ENCODE measurements around the gene NDUFS8.

The NDUFS8 gene

DNA sequence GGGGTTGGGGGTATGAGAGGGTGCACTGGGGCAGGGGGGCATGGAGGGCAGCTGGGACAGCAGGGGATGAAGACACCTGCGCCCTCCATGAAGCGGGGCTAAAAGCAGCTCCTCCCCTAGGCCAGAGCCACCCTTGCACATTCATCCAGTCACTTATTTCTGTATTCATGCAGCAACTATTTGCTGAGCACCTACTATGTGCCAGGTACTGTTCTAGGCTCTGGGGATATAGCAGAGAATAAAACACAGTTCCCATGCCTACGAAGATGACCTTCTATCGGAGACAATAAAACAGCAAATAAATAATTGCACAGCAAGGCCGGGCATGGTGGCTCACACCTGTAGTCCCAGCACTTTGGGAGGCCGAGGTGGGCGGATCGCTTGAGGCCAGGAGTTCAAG lies 15.0 kb upstream of the NDUFS8 start:
- no peak for DNase-seq (ENCODE audit: low read depth in 2 of 2)

GRCh38 chr11:68016161-68016903 lies 14.1 kb upstream of the NDUFS8 start:
- no peak for DNase-seq (ENCODE audit: low read depth in 2 of 2)

- DNase-seq (ENCODE audit: low read depth in 2 of 2), result no peak
These were observed 13.3 kb upstream of the NDUFS8 start for GRCh38 chr11:68016904-68017817.

DNA sequence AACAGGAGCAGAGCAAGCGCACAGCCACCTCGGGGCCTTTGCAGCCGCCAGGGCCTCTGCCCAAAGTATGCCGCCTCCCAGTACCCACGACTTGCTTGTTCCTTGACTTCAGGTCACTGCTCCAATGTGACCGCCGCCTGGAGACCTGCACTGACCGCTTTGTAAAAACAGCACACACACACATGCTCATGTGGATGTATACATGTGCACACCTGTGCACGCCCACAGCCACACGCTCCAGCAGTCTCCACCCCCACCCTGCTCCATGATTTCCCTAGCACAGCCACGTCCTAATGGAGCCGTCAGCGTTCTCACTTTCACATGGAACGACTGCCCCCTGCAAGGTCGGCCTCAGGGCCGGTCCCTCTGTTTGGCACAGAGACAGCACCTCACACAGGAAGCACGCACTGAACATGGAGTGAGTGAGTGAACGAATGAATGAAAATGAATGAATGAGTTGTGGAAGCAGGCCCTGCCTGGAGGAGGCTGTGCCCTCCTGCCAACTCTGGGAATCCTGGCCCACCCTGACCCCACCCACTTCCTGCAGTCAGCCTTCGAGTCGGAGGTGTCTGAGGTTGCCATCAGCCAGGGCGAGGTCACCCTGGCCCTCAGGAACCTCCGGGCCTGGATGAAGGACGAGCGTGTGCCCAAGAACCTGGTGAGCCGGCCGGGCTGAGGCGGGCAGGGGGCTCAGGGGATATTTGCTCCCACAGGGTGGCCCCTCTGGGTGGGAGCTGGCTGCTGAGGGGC lies 12.3 kb upstream of the NDUFS8 start:
- no peak for DNase-seq (ENCODE audit: low read depth in 2 of 2)

DNA sequence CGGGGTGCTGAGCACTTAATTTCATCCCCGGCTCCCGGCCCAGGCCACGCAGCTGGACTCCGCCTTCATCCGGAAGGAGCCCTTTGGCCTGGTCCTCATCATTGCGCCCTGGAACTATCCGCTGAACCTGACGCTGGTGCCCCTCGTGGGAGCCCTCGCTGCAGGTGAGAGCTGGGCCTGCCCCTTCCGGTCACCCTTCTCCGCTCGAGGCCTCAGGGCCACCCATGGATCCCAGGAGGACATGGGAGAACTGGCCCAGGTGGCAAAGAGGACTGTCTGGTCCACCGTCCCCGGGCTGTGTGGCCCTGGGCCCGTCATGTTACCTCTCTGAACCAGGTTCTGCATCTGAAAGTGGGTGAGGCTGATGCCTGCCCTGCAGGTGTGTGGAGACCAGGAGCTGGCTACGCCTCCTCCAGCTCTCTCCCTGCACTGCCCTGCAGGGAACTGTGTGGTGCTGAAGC lies 11.7 kb upstream of the NDUFS8 start:
- no peak for DNase-seq (ENCODE audit: low read depth in 2 of 2)

DNA sequence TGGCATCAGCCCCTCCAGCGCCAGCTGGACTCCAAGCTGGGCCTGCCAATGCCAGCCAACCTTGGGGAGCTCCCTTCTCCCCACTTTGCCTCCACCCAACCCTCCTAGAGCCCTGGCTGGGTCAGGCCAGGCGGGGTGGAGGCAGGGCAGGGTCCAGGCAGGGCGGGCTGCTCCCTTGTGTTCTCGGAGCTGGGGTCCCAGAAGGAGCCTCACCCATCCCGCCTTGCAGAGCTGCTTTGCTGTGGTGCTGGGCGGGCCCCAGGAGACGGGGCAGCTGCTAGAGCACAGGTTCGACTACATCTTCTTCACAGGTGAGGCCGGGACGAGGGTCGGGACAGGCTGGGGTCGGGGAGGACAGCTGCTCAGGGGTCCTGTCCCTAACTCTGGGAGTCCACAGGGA lies 11.0 kb upstream of the NDUFS8 start:
- DNase-seq (ENCODE audit: low read depth in 2 of 2), result no peak

- DNase-seq (ENCODE audit: low read depth in 2 of 2), result no peak
These were observed 9.9 kb upstream of the NDUFS8 start for GRCh38 chr11:68020575-68020974.

DNA sequence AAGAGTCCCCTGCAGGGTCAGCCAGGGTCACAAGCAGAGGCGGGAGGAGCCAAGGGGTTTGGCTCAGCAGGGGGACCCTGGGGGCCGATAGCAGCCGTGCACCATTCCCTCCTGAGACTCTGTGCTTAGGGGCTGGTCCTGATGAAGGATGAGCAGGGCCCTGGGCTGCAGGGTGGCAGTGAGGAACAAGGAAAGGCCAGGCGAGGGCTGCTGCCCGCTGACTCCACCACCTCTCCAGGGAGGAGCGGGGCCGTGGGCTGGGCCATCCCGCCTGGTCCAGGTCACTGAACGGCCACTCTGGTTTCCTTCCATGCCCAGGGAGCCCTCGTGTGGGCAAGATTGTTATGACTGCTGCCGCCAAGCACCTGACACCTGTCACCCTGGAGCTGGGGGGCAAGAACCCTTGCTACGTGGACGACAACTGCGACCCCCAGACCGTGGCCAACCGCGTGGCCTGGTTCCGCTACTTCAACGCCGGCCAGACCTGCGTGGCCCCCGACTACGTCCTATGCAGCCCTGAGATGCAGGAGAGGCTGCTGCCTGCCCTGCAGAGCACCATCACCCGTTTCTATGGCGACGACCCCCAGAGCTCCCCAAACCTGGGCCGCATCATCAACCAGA lies 9.2 kb upstream of the NDUFS8 start:
- DNase-seq (ENCODE audit: low read depth in 2 of 2), result no peak

DNA sequence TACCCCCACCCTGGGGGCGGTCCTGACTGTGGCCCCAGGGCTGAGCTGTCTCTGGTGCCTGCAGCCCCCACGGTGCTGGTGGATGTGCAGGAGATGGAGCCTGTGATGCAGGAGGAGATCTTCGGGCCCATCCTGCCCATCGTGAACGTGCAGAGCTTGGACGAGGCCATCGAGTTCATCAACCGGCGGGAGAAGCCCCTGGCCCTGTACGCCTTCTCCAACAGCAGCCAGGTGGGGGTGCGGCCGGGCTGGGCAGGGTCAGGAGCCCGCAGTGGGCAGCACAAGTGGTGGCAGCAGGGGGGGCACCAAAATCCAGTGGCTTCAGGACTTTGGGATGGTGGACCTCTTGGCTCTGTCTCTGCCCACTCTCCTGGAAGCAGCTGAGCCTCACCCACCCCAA lies 8.0 kb upstream of the NDUFS8 start:
- no peak for DNase-seq (ENCODE audit: low read depth in 2 of 2)

- no peak for DNase-seq (ENCODE audit: low read depth in 2 of 2)
These were observed 6.0 kb upstream of the NDUFS8 start for GRCh38 chr11:68024508-68024907.

GRCh38 chr11:68025047-68025446 lies 5.4 kb upstream of the NDUFS8 start:
- no peak for DNase-seq (ENCODE audit: low read depth in 2 of 2)

DNA sequence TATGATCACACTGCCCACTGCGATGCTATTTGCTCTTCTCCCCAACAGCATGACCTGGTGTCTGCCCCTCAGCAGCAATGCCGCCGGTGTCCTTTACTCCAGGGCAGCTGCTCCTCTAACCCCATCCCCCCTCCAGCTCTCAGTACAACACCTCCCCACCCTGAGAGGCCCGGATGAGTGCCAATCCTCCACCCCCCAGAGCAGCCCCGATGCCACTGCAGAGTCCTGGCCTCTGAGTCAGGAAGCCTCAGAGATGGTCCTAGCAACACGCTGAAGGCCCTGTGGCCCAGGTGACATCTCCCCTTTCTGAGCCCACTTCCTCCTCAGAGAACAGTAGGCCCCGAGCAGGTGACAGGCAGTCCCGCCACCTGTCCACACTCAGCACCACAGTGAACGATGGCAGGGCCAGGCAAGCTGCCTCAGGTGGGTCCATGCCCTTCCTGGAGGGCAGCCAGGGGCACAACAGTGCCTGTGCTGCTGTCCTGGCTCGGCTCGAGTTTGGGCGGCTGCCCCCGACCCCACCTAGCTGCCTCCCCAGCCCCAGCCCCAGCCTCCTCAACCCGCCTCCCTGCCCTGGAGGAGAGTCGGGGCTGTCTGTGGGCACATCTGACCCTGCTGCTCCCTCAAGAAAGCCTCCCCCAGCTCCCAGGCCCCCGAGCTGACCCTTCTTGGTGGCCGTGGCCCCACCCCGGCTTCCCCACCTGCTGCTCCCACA lies 3.9 kb upstream of the NDUFS8 start:
- DNase-seq (ENCODE audit: low read depth in 2 of 2), result no peak

DNA sequence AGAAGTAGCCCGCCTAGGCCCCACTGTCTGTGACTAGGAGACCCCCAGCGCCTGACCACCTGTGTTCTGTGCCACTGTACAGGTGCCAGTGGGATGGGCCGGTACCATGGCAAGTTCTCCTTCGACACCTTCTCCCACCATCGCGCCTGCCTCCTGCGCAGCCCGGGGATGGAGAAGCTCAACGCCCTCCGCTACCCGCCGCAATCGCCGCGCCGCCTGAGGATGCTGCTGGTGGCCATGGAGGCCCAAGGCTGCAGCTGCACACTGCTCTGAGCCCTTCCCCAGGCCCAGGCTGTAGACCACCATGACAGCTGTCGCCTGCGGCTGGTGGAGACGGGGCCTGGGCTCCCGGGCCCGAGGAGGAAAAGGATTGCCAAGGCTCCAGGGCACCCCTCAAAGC lies 2.8 kb upstream of the NDUFS8 start:
- no peak for DNase-seq (ENCODE audit: low read depth in 2 of 2)

GRCh38 chr11:68028802-68029545 lies 1.5 kb upstream of the NDUFS8 start:
- DNase-seq (ENCODE audit: low read depth in 2 of 2), result no peak

GRCh38 chr11:68031144-68031464 lies 623 bp downstream of the NDUFS8 start:
- DNase-seq (ENCODE audit: low read depth in 2 of 2), result no peak

GRCh38 chr11:68032003-68032402 lies 1.5 kb downstream of the NDUFS8 start:
- no peak for DNase-seq (ENCODE audit: low read depth in 2 of 2)

DNA sequence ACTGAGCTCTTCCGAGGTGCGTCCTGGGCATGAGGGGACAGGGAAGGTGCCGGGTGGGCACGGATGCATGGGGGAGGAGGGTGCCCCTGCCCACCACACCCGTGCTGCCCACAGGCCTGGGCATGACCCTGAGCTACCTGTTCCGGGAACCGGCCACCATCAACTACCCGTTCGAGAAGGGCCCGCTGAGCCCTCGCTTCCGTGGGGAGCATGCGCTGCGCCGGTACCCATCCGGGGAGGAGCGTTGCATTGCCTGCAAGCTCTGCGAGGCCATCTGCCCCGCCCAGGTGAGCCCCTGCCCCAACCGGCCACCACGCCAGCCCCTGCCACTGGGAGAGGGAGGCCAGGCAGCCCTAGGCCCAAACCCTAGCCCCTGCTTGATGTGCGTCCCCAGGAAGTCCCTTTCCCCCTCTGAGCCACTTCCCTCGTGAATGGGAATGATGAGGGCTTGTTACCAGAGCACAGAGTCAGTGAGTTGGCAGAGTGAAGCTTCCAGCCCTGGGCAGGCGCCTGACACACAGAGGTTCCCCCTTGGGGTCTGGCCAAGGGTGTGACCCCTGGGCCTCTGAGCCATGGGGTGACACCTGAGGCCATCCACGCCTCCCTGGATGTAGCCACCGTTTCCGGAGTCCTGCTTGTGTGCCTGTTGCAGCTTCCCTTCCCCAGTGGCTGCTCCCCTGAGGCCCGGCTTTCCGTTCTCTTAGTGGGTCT lies 2.7 kb downstream of the NDUFS8 start:
- DNase-seq (ENCODE audit: low read depth in 2 of 2), result no peak

GRCh38 chr11:68033708-68034045 lies 3.2 kb downstream of the NDUFS8 start:
- no peak for DNase-seq (ENCODE audit: low read depth in 2 of 2)

DNA sequence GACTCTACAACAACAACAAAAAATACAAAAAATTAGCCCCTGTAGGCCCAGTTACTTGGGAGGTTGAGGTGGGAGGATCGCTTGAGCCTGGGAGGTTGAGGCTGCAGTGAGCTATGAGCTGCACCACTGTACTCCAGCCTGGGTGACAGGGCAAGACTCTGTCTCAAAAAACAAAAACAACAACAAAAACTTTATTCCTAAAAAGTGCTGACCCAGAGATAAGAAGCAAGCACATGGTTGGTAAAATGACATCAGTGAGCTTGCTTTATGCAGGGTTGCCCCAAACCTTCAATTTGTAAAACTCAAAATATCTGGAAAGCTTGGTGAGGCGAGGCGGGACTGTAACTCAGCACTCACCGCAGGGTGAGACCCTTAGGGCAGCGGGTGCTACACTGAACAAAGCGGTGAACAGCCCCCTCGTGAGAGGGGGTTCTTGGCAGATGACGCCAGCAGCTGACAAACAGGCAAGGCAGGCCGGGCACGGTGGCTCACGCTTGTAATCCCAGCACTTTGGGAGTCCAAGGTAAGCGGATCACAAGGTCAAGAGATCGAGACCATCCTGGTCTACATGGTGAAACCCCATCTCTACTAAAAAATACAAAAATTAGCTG lies 4.9 kb downstream of the NDUFS8 start:
- no peak for DNase-seq (ENCODE audit: low read depth in 2 of 2)
